Activated CD8-positive, alpha-beta T cell treated with anti-CD3 and anti-CD28 coated beads, Interleukin-2, amount 10 ng/mL, durations not matched to agents 7 days and 5 days (primary cell): ENCODE measurements around the gene TMEM171. TPM values are rescaled to one million over a fixed set of nuclear protein-coding genes. Genes with fewer than 3 reads are reported as not detected.

Source experiments
- ATAC-seq: fragments of 150-1000 bp; cut with Tn5 transposase; one replicate; pipeline ENCODE4 v1.10.0; 2021; ENCODE audit warnings: moderate library complexity
- CTCF ChIA-PET: fragments of 350-600 bp; sonication (Branson Sonifier 250); formaldehyde crosslinking; loops from one replicate; lab custom pipeline; 2021; ENCODE audit warnings: antibody characterized with exemption; lab: Charles Lee
- POLR2A ChIA-PET: fragments of 350-600 bp; sonication (Branson Sonifier 250); formaldehyde crosslinking; loops from one replicate; lab custom pipeline; 2021; ENCODE audit warnings: antibody characterized with exemption; lab: Charles Lee
- DNase-seq: peaks from one replicate; pipeline ENCODE4 v3.0.0-alpha.2; 2020
- H3K27ac Mint-ChIP-seq: one replicate; pipeline ENCODE4 v1.8.0; 2021; ENCODE audit warnings: mild to moderate bottlenecking, mixed read lengths
- H3K27me3 Mint-ChIP-seq: one replicate; pipeline ENCODE4 v1.8.0; 2021; ENCODE audit warnings: low read depth, mixed read lengths
- H3K36me3 Mint-ChIP-seq: one replicate; pipeline ENCODE4 v1.8.0; 2021; ENCODE audit warnings: low read depth, mixed read lengths
- H3K4me1 Mint-ChIP-seq: one replicate; pipeline ENCODE4 v1.8.0; 2021; ENCODE audit warnings: low read depth, mixed read lengths
- H3K4me3 Mint-ChIP-seq: one replicate; pipeline ENCODE4 v1.8.0; 2021; ENCODE audit warnings: mild to moderate bottlenecking, mixed read lengths
- H3K9me3 Mint-ChIP-seq: one replicate; pipeline ENCODE4 v1.8.0; 2022; ENCODE audit warnings: mixed read lengths; ENCODE audit not compliant: insufficient read depth
- total RNA-seq, 2 experiments: library from RNA; stranded (reverse); gene quantifications; one replicate each; pipeline ENCODE4 v1.2.3, GENCODE V29; 2021

Gene TMEM171
- total RNA-seq, 2 experiments from 2014 or later: not detected

DNA sequence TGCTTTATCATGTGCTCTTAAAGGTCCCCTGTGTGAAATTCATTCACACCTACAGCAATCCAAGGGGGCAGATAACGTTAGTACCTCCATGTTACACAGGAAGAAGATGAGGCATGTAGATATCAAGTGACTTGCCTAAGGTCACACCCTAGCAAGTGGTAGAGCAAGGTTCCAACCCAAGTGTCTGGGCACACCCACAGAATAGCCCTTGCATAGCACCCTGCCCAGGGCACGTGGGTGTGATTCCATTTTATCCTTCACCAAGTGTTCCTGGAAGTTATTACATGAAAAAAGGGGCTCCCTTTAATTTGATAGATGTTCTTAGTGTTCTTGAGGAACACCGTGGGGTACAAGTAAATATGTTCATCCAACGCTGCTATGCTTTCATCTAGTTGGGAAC is 4.9 kb downstream of the TMEM171 start:
- H3K4me1 Mint-ChIP-seq: peaks cover 21% of the 10 kb centered on the region
- no peak overlapping the region for H3K4me3 Mint-ChIP-seq
- H3K9me3 Mint-ChIP-seq: no peaks in the 10 kb centered on the region
- H3K36me3 Mint-ChIP-seq: no peaks in the 10 kb centered on the region
- ChIA-PET CTCF (no interaction called here), POLR2A (no interaction called here)
- peaks cover 42% of the 10 kb centered on the region for H3K27me3 Mint-ChIP-seq
- ATAC-seq (no peak), DNase-seq (no peak)
- H3K27ac Mint-ChIP-seq: no peak overlapping the region

DNA sequence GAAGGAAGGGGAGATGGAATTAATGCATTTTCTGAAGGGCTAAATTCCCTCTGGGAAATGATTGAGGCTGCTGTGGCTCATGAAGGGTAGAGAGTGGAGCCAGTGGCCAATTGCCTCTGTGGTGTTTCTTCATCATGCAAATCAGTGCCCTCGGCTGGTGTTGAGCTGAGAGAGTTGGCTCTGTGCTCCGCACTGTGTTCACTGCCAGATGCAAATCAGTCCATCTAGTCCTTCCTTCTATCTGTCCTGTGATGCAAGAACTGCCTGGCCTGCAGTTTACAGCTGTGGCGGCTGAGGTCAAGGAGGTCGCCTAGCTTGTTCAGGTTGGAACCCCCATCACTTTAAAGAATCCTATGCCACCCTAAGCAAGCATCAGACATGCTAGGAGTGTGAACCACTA is 6.0 kb downstream of the TMEM171 start:
- no peak overlapping the region for H3K4me3 Mint-ChIP-seq
- CTCF ChIA-PET: no interaction called here
- H3K4me1 Mint-ChIP-seq: peaks cover 18% of the 10 kb centered on the region
- no peak for ATAC-seq
- no peak for DNase-seq
- POLR2A ChIA-PET: no interaction called here
- no peaks in the 10 kb centered on the region for H3K36me3 Mint-ChIP-seq
- H3K27me3 Mint-ChIP-seq: peaks cover 41% of the 10 kb centered on the region
- no peaks in the 10 kb centered on the region for H3K9me3 Mint-ChIP-seq
- no peak overlapping the region for H3K27ac Mint-ChIP-seq

GRCh38 chr5:73126957-73127356 is 6.6 kb downstream of the TMEM171 start:
- ChIA-PET POLR2A (no interaction called here), CTCF (no interaction called here)
- DNase-seq: no peak

DNA sequence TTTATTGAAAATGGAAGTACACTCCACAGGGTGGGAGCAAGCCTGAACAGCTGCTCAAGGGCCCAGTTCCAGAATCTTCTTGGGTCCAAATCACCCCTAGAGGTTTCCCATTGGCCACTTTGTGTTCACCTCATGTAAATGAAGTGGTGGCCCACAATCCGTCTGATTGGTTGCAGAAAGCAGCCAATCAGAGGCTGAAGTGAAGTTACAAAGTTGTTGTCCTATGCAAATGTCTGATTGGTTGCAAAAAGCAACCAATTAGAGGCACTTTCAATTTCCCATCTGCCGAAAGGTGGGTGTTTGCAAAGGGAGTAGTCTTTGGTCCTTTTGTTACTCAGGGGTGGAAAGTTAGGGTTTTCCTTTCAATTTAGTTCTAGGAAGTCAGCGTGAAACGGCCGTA is 8.8 kb downstream of the TMEM171 start:
- Mint-ChIP-seq H3K4me3 (no peak overlapping the region), H3K27ac (no peak overlapping the region), H3K9me3 (no peaks in the 10 kb centered on the region), H3K36me3 (no peaks in the 10 kb centered on the region), H3K27me3 (peaks cover 41% of the 10 kb centered on the region), H3K4me1 (no peaks in the 10 kb centered on the region)
- ChIA-PET CTCF (no interaction called here), POLR2A (no interaction called here)
- no peak for DNase-seq
- no peak for ATAC-seq

More at GRCh38 chr5:73126957-73127356, 6.6 kb downstream of the TMEM171 start:
- no peak overlapping the region for H3K4me3 Mint-ChIP-seq
- no peaks in the 10 kb centered on the region for H3K36me3 Mint-ChIP-seq
- no peaks in the 10 kb centered on the region for H3K9me3 Mint-ChIP-seq
- peaks cover 38% of the 10 kb centered on the region for H3K27me3 Mint-ChIP-seq
- H3K27ac Mint-ChIP-seq: no peak overlapping the region
- peaks cover 18% of the 10 kb centered on the region for H3K4me1 Mint-ChIP-seq
- no peak for ATAC-seq

- H3K4me1 Mint-ChIP-seq: no peaks in the 10 kb centered on the region
- H3K4me3 Mint-ChIP-seq: no peak overlapping the region
- DNase-seq (no peak), ATAC-seq (no peak)
- H3K36me3 Mint-ChIP-seq: no peaks in the 10 kb centered on the region
- POLR2A ChIA-PET: no interaction called here
- no peaks in the 10 kb centered on the region for H3K9me3 Mint-ChIP-seq
- peaks cover 44% of the 10 kb centered on the region for H3K27me3 Mint-ChIP-seq
- CTCF ChIA-PET: no interaction called here
- H3K27ac Mint-ChIP-seq: no peak overlapping the region
Observed at GRCh38 chr5:73130811-73131210, 10.4 kb downstream of the TMEM171 start.

DNA sequence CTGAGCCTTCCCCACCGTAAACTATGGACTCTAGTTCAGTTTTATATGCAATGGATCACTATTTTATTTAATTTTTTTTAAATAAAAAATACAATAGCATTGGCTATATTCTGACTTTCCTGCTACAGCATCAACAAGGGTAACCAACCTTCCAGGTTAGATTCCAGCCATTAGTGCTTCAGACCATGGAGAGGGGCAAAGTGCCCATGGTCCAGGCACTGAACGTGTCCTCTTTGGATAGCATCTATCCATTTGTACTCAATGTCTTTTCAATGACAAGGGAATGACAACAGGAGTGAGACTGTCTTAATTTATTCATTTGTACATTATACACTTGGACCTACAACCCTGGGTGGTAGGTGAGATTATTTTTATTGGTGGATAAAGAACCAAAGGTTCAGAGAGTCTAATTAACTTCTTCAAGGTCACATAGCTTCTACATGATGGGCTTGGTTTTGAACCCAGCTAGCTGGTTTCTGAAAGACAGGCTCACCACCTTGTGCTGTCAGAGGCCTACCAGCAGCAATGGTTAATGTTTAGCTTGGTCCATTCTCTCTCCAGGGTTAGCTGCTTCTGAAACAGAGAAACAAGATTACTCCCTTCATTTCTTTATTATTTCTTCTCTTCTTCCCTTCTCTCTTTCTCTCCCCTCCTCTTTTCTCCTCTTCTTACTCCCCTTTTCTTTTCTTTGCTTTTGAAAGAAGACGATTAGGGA is 11.5 kb downstream of the TMEM171 start:
- Mint-ChIP-seq H3K36me3 (no peaks in the 10 kb centered on the region), H3K27me3 (peaks cover 41% of the 10 kb centered on the region), H3K9me3 (no peaks in the 10 kb centered on the region), H3K4me1 (no peaks in the 10 kb centered on the region), H3K4me3 (no peak overlapping the region), H3K27ac (no peak overlapping the region)
- POLR2A ChIA-PET: no interaction called here
- CTCF ChIA-PET: no interaction called here
- DNase-seq (no peak), ATAC-seq (no peak)

GRCh38 chr5:73132759-73133158 is 12.4 kb downstream of the TMEM171 start:
- Mint-ChIP-seq H3K27ac (no peak overlapping the region), H3K27me3 (peaks cover 45% of the 10 kb centered on the region), H3K9me3 (no peaks in the 10 kb centered on the region), H3K36me3 (no peaks in the 10 kb centered on the region), H3K4me1 (no peaks in the 10 kb centered on the region), H3K4me3 (no peak overlapping the region)
- ChIA-PET CTCF (interaction anchor here (1.0 kb wide), 1 partner anchor 84 kb away, joined by 3 read pairs; no protein-coding TSS in a partner anchor), POLR2A (no interaction called here)
- no peak for ATAC-seq
- no peak for DNase-seq

DNA sequence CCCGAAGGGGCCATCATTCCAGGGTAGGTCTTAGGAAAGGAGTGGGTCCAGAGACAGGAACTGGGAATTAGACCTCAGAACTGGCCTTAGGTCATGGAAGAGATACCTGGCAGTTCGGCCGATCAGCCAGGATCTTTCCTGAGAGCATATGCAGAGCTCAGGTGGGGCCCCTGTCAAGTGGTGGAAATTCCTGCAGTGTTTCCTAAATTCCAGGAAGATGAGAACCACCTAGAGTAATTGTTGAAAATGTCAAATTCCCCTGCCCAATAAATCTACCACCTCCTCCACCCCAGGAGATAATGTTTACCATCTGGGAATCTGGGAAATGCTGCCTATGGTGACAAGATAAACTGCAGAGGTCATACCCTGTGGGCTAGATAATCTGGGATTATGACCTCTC is 14.6 kb downstream of the TMEM171 start:
- POLR2A ChIA-PET: no interaction called here
- no peak for ATAC-seq
- DNase-seq: no peak
- CTCF ChIA-PET: no interaction called here
- H3K36me3 Mint-ChIP-seq: no peaks in the 10 kb centered on the region
- peaks cover 43% of the 10 kb centered on the region for H3K27me3 Mint-ChIP-seq
- no peaks in the 10 kb centered on the region for H3K9me3 Mint-ChIP-seq
- H3K4me3 Mint-ChIP-seq: no peak overlapping the region
- H3K4me1 Mint-ChIP-seq: no peaks in the 10 kb centered on the region
- no peak overlapping the region for H3K27ac Mint-ChIP-seq

- DNase-seq (no peak), ATAC-seq (peak; percentile 39)
- ChIA-PET CTCF (no interaction called here), POLR2A (no interaction called here)
- no peaks in the 10 kb centered on the region for H3K9me3 Mint-ChIP-seq
- no peaks in the 10 kb centered on the region for H3K36me3 Mint-ChIP-seq
- no peak overlapping the region for H3K4me3 Mint-ChIP-seq
- H3K27ac Mint-ChIP-seq: no peak overlapping the region
- no peaks in the 10 kb centered on the region for H3K4me1 Mint-ChIP-seq
- H3K27me3 Mint-ChIP-seq: peaks cover 38% of the 10 kb centered on the region
Observed at GRCh38 chr5:73135429-73136054, 15.2 kb downstream of the TMEM171 start.

- ChIA-PET CTCF (interaction anchor here (1.0 kb wide), 1 partner anchor 24 kb away, joined by 3 read pairs; no protein-coding TSS in a partner anchor), POLR2A (no interaction called here)
- ATAC-seq (no peak), DNase-seq (no peak)
- Mint-ChIP-seq H3K27me3 (peaks cover 40% of the 10 kb centered on the region), H3K36me3 (no peaks in the 10 kb centered on the region), H3K27ac (no peak overlapping the region), H3K4me3 (no peak overlapping the region), H3K4me1 (no peaks in the 10 kb centered on the region), H3K9me3 (no peaks in the 10 kb centered on the region)
Observed at GRCh38 chr5:73136055-73136562, 15.7 kb downstream of the TMEM171 start.

DNA sequence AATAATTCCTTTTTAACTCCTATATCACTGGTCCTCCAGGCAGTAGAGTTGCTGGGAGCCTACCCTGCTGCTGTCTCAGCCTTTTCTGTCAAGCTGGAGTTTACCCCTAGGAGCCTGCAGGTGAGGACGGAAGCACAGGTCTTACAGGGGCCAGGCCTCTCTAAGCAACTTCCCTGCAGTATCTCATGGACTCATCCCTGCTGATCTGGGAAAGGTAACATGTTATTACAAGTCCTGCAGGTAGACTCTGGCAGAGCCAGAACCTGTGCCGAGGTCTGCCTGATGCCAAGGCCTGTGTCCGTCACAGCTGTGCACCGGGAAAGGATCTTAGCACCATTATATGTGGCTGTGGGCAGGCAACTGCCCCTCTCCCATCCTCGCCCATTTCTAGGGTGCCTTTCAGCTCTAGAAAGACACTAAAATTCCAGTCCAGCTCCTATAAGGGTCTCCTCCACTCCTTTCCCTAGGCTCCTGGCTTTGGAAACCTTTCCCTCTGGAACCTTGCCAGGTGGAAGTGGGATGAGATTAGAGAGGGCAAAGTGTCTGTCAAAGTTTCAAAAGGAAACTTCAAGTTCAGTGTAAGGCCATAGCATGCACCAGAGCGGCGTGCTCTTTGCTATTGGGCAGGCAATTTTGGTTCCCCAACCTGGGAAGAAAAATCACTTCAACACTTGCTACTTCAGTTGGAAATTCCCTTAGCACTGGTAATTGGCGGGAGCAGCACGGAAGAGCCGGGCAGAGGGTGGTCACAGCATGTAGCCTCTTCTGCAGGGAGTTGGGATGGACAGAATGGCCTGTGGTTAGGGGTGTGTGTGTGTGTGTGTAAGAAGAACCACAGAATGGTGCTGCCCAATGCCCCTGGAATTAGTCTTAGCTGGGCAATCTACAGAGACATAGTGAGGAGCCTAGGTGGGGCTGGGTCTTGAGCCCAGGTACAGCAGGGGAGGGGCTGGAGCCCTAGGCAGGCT is 17.5 kb downstream of the TMEM171 start:
- ChIA-PET POLR2A (no interaction called here), CTCF (interaction anchor here (1.0 kb wide), 1 partner anchor 22 kb away, joined by 3 read pairs; no protein-coding TSS in a partner anchor)
- Mint-ChIP-seq H3K9me3 (no peaks in the 10 kb centered on the region), H3K27me3 (peaks cover 42% of the 10 kb centered on the region), H3K36me3 (no peaks in the 10 kb centered on the region), H3K4me1 (no peaks in the 10 kb centered on the region), H3K27ac (no peak overlapping the region), H3K4me3 (no peak overlapping the region)
- ATAC-seq (no peak), DNase-seq (no peak)
